GM19240 (cell line): Measurements from ENCODE around the gene SPOCK1.

Experiments used
- DNase-seq: peaks from one replicate; pipeline ENCODE4 v3.0.0; 2011; ENCODE audit warnings: low spot score; ENCODE audit not compliant: insufficient read length

The SPOCK1 gene

DNA sequence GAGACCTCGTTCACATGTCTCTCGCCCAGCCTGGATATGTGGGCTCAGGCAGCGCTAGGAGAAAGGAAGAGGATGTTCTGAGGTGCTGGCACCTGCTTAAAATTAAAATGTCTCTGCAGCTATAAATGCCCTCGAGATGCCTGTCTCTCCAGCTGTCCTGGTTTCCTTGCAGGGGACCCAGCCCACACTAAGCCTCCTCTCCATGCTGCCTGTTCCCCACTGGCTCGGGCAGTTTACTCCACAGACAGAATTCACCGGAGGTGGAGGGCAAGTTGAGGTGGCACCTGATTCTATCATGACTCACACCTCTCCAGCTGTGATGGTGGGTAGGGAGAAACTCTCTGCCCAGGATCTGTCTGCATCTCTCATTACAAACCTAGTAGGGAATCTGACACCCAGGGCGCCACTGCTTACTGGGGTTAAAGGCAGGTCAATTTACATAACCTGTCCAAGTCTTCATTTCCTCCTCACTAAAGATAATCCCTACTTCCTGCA is 420.9 kb downstream of the SPOCK1 start:
- DNase-seq = no peak

GRCh38 chr5:137075163-137075970 is 423.8 kb downstream of the SPOCK1 start:
- DNase-seq = peak; percentile 21

- no peak for DNase-seq
Measured at GRCh38 chr5:137073189-137073588, 425.9 kb downstream of the SPOCK1 start.

DNA sequence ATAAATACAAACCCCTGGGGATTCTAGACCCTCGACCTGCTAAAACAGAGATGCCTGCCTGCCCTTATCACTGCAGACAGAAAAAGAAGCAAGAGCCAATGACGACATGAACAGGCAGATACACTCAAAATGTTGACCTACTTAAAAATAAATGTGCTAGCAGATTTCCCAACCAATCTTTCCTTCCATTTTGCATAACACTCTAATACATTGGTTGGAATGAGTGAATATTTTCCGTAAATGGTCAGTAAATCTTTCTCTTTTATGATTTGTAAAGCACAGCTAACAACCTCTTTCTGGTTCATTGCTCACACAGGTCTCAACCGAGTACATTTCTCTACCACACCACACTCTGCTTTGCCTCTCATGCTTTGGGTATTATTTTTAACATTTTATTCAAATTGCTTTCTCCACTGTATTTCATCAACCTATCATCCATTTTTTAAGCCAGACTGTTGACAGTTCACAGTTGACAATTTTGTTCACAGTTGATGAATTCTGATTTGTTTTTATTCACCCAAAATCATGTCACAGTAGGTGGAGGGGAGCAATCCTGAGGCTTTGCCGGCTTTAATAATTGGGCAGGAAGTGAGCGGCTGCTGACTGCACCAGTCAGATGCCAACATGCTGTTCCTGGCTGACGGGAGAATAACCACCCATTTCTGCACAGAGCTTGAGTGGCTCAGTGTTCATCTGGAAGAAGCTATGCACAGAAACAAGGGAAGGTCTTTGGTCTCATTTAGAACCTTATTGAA is 426.6 kb downstream of the SPOCK1 start:
- DNase-seq = no peak

DNA sequence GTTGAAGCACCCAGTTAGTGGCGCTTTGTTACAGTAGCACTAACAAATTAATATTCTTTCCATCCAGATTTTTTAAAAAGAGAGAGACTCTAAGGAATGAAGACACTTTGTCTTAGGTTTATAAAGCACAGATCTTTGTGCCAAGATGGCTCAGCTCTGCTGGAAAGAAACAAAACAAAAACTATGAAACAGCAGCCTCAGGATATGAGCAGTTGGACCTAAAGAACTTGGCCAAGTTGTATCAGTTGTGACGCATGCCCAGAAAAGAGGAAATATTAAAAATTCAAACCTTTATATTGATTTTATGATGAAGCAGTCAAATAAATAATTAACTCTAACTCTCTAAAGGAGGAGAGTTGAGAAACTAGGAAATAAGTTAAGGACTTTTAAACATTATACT is 427.2 kb downstream of the SPOCK1 start:
- DNase-seq = no peak

DNA sequence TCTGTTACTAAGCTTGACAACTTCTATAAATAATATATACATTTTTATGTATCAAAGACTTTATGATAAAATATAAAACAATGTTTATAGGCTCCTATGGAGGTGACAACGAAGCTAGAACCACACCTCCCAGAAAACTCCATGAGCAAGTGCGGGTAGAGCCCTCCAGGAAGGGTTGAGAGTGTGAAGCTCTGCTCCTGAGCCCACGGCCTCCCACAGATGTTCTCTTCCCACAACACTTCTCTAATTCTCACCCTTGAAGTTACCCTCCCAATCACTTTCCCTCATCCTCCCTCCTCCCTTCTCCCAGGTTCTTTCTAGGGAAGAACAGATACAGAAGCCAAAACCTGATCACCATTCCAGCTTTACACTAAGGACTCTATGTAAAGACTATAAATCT is 427.6 kb downstream of the SPOCK1 start:
- no peak for DNase-seq

GRCh38 chr5:137070521-137070920 is 428.6 kb downstream of the SPOCK1 start:
- DNase-seq = no peak

GRCh38 chr5:137069358-137069757 is 429.8 kb downstream of the SPOCK1 start:
- DNase-seq = no peak

- DNase-seq = no peak
Measured at GRCh38 chr5:137061382-137061781, 437.7 kb downstream of the SPOCK1 start.

GRCh38 chr5:137058089-137058488 is 441.0 kb downstream of the SPOCK1 start:
- no peak for DNase-seq

- no peak for DNase-seq
Measured at GRCh38 chr5:137056676-137057075, 442.4 kb downstream of the SPOCK1 start.

GRCh38 chr5:137055271-137055872 is 443.8 kb downstream of the SPOCK1 start:
- no peak for DNase-seq

DNA sequence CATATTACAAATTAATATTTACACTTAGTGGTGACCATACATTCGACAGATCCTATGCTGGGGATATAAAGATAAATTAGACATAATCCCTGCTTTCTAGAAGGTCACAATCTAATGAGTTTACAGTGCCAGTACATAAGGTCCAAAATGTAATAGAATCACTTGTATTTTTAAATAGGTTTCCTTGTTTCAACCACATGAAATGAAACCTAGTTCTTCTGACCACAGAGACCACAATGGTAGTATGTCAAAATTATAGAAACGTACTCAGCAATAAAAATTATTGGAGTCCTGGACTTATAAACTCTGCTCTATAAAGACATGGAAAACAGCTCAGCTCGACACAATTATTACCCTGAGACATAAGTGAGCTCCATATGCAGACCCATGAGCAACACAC is 444.3 kb downstream of the SPOCK1 start:
- no peak for DNase-seq

GRCh38 chr5:137054335-137054734 is 444.8 kb downstream of the SPOCK1 start:
- no peak for DNase-seq

GRCh38 chr5:137051161-137051560 is 448.0 kb downstream of the SPOCK1 start:
- no peak for DNase-seq

DNA sequence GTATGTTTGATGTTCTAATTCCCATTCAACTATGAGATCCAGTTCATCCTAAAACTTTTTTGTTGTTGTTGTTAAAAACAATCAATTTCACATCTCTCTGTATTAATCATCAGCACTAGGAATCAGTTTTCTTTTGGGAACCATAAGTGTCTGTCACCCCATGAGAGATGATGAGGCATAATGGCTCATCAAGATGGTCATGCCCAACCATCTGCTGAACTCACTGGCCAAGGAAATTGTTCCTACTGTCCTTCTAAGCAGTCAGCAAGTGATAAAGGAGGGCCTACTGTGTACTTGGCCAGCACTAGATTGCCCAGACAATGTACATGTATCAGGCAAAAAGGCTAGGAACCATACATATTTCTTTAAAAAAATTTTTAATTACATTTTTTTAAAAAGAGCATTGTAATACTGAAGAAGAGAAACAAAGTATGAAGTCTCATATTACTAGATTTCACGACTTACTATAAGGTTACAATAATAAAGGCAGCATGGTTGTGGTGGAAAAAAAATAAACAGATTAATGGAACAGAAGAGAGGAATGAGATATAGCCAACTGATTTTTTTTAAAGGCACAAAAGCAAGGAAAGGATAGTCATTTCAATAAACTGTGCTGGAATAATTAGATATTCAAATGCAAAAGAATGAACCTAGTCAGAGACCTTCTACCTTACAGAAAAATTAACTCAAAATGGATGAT is 458.3 kb downstream of the SPOCK1 start:
- DNase-seq = no peak

DNA sequence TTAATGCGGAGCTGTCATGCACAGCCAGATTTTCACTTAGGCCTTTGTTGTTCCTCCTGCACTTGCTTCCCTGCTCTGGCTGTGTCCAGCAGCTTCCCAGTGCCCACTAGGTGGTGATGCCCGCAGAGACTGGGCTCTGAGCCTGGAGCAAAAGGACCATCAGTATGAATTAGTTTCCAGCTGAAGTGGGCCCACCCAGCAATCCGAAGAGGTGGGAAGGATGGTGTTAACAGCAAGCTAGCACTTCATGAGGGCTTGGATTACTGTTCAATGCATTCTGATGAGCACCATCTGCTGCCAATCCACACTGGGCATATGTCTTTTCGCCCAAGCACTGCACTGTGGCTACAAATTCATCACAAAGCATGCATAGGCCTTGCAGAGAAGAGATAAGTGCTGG is 459.1 kb downstream of the SPOCK1 start:
- DNase-seq = no peak

DNA sequence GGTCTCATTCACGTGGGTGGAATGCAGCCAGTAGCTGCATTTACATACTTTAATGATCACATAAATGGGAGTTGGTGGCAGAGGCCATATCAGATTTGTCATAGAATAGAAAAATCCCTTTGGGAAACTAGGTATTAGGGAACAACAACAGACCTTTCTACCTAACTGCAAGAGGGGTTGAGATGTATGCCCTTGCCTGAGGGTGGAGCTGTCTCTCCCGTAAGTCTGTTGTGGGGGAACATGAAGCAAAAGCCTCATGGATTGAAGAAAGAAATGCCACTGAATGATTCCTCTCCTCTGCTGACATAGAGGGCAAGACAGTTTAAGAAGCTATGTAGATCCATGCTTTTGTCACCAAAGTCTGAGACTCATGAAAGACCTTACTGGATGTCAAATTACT is 461.3 kb downstream of the SPOCK1 start:
- no peak for DNase-seq

- DNase-seq = no peak
Measured at GRCh38 chr5:137036640-137037039, 462.5 kb downstream of the SPOCK1 start.

DNA sequence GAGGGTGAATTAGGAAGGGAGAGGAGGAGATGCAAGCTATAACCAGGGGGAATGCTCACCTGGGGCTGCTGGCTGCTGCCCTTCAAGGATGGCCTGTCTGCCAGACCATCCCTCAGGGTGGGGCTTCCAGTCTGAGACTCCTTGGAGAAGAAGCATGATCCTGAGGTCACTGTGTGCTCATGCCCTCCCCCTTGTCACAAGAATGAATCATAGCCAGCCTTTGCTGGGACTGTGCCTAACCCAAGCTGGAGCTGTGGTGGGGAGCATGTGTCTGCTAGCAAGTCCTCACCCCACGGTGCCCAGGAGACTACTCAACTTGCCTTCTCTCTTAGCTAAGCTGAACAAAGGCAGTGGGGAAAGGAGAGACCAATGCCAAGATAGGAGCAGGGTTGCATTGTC is 463.6 kb downstream of the SPOCK1 start:
- no peak for DNase-seq

GRCh38 chr5:137034764-137035479 is 464.2 kb downstream of the SPOCK1 start:
- DNase-seq = no peak
